ENCODE results near the gene PRKG1. TPM values are rescaled to one million over a fixed set of nuclear protein-coding genes. Genes with fewer than 3 reads are reported as not detected.

Gene PRKG1
- total RNA-seq, 1 donor from 2014 or later = 26.4 TPM

DNA sequence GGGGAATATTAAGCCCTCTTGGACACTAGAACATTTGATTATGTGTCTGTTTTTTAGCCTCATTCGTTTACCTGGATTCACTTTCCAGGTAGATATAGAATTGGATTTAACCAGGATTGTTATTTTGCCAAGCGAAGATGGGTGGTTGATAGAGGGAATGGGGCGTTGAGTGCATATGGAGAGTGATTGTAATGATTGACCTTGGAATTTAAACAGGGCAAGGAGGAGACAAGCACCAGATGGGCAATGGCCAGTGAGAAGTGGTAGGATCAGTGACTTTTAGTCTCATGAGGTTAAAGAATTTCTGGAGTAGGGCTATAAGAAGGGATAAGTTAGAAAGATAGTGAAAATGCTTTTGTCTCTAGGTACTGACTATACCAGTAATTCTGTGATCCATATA is 836.3 kb downstream of the PRKG1 start:
- H4K20me1 ChIP-seq (ENCODE audit: low read depth) = no peaks in the 10 kb centered on the region
- Mint-ChIP-seq H3K36me3 (no peaks in the 10 kb centered on the region), H3K4me1 (peaks cover 29% of the 10 kb centered on the region), H3K27ac (no peak overlapping the region), H3K4me3 (no peak overlapping the region), H3K27me3 (ENCODE audit: insufficient read depth, low read depth) (peaks cover 4% of the 10 kb centered on the region), H3K9me3 (no peaks in the 10 kb centered on the region)
- H3F3A ChIP-seq (ENCODE audit: low read depth) = peaks cover 69% of the 10 kb centered on the region
- H3K9me3 ChIP-seq (ENCODE audit: low read depth) = no peaks in the 10 kb centered on the region
- no peak for DNase-seq (ENCODE audit: low spot score)
- no peaks in the 10 kb centered on the region for H3K27me3 ChIP-seq
- no peaks in the 10 kb centered on the region for H3K79me2 ChIP-seq (ENCODE audit: low read depth)
- peak overlapping the region; percentile 15 for H2AFZ ChIP-seq (replicated peaks)
- no peak overlapping the region for H3K9ac ChIP-seq
- H3K27ac ChIP-seq = peak overlapping the region; percentile 85
- H3K36me3 ChIP-seq = no peaks in the 10 kb centered on the region
- H3K4me1 ChIP-seq = peaks cover 69% of the 10 kb centered on the region
- H3K4me3 ChIP-seq = no peak overlapping the region
- peak overlapping the region; percentile 25 for H3K4me2 ChIP-seq
- no peak for TF ChIP-seq EZH2phosphoT487 (IDR thresholded peaks at IDR 0.05)
- TF ChIP-seq, protein P1, sequence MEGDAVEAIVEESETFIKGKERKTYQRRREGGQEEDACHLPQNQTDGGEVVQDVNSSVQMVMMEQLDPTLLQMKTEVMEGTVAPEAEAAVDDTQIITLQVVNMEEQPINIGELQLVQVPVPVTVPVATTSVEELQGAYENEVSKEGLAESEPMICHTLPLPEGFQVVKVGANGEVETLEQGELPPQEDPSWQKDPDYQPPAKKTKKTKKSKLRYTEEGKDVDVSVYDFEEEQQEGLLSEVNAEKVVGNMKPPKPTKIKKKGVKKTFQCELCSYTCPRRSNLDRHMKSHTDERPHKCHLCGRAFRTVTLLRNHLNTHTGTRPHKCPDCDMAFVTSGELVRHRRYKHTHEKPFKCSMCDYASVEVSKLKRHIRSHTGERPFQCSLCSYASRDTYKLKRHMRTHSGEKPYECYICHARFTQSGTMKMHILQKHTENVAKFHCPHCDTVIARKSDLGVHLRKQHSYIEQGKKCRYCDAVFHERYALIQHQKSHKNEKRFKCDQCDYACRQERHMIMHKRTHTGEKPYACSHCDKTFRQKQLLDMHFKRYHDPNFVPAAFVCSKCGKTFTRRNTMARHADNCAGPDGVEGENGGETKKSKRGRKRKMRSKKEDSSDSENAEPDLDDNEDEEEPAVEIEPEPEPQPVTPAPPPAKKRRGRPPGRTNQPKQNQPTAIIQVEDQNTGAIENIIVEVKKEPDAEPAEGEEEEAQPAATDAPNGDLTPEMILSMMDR (IDR thresholded peaks at IDR 0.05) = no peak
- no peak for TF ChIP-seq EZH2 (IDR thresholded peaks at IDR 0.05)

DNA sequence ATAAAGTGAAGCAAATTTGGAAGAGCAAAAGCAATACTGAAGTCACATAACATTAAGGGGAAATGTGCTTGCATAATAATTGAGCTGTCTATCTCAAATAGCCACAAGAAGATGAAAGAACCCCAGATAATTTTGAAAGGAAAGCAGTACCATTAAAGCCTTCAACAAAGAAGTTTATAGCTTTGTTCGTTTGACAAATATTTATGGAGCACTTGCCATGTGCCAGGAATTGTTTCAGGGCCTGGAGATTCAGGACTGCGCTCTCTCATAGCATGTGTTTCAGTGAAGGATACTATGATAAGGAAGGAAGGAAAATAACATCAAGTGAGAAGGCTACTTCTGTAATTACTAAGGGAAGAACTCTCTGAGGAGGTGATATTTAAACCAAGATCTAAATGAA is 837.4 kb downstream of the PRKG1 start:
- DNase-seq (ENCODE audit: low spot score) = no peak
- Histone ChIP-seq H3K4me2 (no peak overlapping the region), H3K4me1 (peaks cover 71% of the 10 kb centered on the region), H2AFZ (replicated peaks) (peak overlapping the region; percentile 30), H3K36me3 (no peaks in the 10 kb centered on the region), H3K4me3 (no peak overlapping the region), H4K20me1 (ENCODE audit: low read depth) (no peaks in the 10 kb centered on the region), H3F3A (ENCODE audit: low read depth) (peaks cover 61% of the 10 kb centered on the region), H3K9ac (no peak overlapping the region), H3K9me3 (ENCODE audit: low read depth) (no peaks in the 10 kb centered on the region), H3K27ac (peak overlapping the region; percentile 85), H3K79me2 (ENCODE audit: low read depth) (no peaks in the 10 kb centered on the region), H3K27me3 (no peaks in the 10 kb centered on the region)
- H3K36me3 Mint-ChIP-seq = no peaks in the 10 kb centered on the region
- peaks cover 29% of the 10 kb centered on the region for H3K4me1 Mint-ChIP-seq
- no peak overlapping the region for H3K27ac Mint-ChIP-seq
- H3K27me3 Mint-ChIP-seq (ENCODE audit: insufficient read depth, low read depth) = peaks cover 4% of the 10 kb centered on the region
- H3K9me3 Mint-ChIP-seq = no peaks in the 10 kb centered on the region
- H3K4me3 Mint-ChIP-seq = no peak overlapping the region
- TF ChIP-seq, protein P1 (IDR thresholded peaks at IDR 0.05) = no peak
- TF ChIP-seq EZH2 (IDR thresholded peaks at IDR 0.05) (no peak), EZH2phosphoT487 (IDR thresholded peaks at IDR 0.05) (no peak)

DNA sequence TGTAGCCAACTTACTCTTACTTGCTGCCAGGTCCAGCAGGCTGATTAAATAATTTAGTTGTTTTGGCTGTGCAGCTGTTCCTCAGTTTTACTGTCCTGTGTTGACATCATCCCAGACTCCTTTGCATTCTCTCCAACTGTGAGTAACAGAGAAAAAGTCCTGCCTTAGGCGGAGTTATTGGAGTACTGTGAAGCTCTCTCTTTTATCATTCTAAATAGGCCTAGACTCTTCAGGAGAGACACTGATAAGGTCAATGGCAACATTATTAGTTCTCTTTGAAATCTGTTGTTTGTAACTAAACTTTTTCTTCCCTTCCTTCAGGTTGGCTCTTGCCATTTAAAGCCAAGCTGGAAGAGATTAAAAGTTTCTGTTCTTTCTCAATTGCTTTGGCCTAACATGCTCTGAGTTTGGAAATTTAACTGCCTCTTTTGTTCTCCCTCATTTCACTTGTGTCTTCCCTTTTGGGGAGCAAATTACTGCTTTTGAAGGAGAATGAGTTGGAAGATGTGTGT is 840.8 kb downstream of the PRKG1 start:
- Histone ChIP-seq H3F3A (ENCODE audit: low read depth) (peaks cover 33% of the 10 kb centered on the region), H3K9ac (no peak overlapping the region), H3K27me3 (no peaks in the 10 kb centered on the region), H3K4me1 (peaks cover 58% of the 10 kb centered on the region), H3K4me2 (peak overlapping the region; percentile 46), H3K9me3 (ENCODE audit: low read depth) (no peaks in the 10 kb centered on the region), H4K20me1 (ENCODE audit: low read depth) (no peaks in the 10 kb centered on the region), H3K4me3 (no peak overlapping the region), H3K27ac (peak overlapping the region; percentile 34), H3K36me3 (no peaks in the 10 kb centered on the region), H2AFZ (replicated peaks) (no peak overlapping the region), H3K79me2 (ENCODE audit: low read depth) (no peaks in the 10 kb centered on the region)
- no peak for DNase-seq (ENCODE audit: low spot score)
- Mint-ChIP-seq H3K4me1 (peaks cover 22% of the 10 kb centered on the region), H3K36me3 (no peaks in the 10 kb centered on the region), H3K27me3 (ENCODE audit: insufficient read depth, low read depth) (peaks cover 2% of the 10 kb centered on the region), H3K9me3 (no peaks in the 10 kb centered on the region), H3K27ac (peak overlapping the region; percentile 57), H3K4me3 (no peak overlapping the region)
- TF ChIP-seq EZH2phosphoT487 (IDR thresholded peaks at IDR 0.05) (no peak), EZH2 (IDR thresholded peaks at IDR 0.05) (no peak)
- TF ChIP-seq, protein P1 (IDR thresholded peaks at IDR 0.05) = no peak
